GM10266 (cell line): ENCODE results near the gene CREB5.

Experiments used
- DNase-seq: peaks from one replicate; pipeline ENCODE4 v3.0.0; 2012; ENCODE audit errors: extremely low spot score
- TF ChIP-seq, protein P1 (sequence below): IDR thresholded peaks from 2 replicates; pipeline ENCODE4 v1.5.1; 2012; ENCODE audit warnings: mild to moderate bottlenecking, low read depth; ENCODE audit not compliant: control insufficient read depth, insufficient read depth; ENCODE audit errors: missing control alignments

Gene CREB5

DNA sequence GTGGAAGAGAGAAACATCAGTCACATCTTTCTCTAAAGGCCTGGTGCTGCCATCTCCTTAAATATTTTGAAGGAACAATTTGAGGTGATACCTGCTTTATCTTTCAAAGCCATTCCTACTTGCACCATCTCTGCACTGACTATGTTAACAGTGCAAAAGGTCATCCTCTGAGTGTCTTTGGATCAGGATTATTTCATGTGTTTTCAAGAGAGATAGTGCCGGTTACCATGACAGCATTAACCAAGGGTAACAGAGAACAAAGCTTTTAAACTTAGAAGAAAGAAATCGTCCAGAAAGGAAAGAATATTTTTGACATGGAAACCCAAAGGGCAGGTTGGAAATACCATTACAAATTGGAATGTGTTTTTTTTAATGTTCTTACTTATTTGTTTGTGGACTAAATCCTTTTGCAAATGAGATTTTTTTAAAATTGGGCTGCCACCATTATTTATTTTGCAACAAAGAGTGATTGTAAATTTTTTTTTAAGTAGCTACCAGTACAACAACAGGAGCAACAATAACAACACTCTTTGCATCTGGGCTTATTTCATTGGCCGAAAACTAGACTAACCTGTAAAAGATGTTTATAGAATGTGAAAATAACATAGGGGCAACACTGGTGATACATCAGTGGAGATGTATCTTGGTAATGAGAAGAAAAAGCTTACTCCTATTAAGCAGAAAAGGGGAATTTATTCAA, 234.2 kb downstream of the CREB5 start:
- TF ChIP-seq, protein P1, sequence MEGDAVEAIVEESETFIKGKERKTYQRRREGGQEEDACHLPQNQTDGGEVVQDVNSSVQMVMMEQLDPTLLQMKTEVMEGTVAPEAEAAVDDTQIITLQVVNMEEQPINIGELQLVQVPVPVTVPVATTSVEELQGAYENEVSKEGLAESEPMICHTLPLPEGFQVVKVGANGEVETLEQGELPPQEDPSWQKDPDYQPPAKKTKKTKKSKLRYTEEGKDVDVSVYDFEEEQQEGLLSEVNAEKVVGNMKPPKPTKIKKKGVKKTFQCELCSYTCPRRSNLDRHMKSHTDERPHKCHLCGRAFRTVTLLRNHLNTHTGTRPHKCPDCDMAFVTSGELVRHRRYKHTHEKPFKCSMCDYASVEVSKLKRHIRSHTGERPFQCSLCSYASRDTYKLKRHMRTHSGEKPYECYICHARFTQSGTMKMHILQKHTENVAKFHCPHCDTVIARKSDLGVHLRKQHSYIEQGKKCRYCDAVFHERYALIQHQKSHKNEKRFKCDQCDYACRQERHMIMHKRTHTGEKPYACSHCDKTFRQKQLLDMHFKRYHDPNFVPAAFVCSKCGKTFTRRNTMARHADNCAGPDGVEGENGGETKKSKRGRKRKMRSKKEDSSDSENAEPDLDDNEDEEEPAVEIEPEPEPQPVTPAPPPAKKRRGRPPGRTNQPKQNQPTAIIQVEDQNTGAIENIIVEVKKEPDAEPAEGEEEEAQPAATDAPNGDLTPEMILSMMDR: no peak
- no peak for DNase-seq

DNA sequence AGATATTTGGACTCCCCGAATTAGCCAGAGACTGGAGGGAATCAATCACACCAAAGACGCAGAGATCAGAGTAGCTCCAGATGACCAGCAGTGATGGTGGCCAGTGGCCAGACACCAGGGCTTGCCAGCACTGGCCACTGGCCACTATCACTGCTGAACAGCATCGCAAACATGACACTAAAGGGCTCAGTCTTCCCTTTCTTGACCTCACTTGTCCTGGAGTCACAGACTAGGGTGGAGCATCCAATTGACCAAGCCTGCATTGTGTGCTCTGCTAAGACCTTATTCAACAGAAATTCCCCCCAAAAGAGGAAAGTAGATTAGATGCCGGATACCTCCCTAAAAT, 234.7 kb downstream of the CREB5 start:
- DNase-seq: no peak
- TF ChIP-seq, protein P1: no peak

DNA sequence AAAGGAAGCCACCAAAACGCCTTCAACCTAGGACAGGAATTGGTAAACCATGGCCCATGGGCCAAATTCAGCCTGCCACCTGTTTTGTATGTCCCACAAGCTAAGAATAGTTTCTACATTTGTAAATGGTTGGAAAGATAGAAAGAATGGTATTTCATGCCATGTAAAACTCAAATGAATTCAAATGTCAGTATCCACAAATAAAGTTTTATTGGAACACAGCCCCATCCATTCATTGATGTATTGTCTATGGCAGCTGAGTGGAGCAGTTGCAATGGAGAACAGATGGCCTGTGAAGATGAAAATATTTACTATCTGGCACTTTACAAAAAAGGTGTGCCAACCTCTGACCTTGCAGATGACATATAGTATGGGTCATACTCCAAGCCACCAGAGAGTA, 236.9 kb downstream of the CREB5 start:
- TF ChIP-seq, protein P1: no peak
- DNase-seq: no peak

DNA sequence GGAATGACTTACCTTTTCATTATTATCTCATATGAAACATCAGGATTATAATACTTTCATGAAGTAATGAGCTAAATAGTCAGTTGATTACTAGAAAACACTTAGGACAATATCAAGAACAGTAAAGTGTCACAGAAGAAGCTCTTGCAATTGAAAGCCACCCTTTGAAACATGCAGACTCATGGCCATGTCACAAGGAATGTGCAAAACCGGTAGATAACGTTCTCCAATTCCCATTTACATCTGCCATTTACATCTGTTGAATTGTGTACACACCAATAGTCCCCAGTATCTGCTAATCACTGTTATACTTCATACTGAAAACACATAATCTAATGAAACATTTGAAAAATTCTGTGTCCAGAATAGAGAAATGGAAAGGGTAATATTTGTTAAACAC, 237.5 kb downstream of the CREB5 start:
- TF ChIP-seq, protein P1: no peak
- no peak for DNase-seq

DNA sequence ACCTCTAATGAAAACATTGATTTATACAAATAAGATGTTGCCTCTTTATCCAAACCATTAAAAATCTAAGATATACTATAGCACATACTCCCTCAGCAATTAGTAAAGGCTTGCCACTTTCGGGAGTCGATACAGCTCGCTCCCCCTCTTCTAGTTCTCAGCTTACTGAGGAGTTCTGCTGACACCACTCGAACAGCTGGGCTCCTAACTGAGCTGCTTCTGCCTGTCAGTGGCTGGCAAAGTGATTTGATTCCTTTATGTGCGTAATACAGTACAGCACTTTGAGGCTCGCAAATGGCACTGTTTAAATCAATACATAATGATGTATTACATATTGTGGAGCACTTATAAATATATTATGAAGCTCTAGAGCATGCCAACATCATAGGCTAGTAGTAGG, 241.8 kb downstream of the CREB5 start:
- TF ChIP-seq, protein P1: no peak
- DNase-seq: no peak

DNA sequence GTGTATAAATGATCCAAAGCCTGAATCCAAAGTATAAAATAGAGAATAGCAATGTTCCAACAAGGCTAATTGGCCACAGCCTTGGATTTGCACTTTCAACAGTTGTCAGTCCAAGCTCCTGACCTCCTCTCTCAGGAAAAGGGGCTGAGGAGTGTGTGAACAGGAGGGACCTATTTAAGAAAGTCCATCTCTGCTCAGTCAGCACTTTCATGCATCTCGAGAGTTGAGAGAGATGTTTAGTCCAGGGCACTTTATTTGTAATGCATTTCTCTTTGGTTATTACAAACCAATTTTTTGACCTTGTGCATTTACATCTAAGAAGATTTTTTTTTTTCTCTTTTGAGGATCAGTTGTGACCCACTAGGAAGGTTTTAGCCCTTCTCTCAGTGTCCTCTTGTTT, 244.2 kb downstream of the CREB5 start:
- TF ChIP-seq, protein P1: no peak

DNA sequence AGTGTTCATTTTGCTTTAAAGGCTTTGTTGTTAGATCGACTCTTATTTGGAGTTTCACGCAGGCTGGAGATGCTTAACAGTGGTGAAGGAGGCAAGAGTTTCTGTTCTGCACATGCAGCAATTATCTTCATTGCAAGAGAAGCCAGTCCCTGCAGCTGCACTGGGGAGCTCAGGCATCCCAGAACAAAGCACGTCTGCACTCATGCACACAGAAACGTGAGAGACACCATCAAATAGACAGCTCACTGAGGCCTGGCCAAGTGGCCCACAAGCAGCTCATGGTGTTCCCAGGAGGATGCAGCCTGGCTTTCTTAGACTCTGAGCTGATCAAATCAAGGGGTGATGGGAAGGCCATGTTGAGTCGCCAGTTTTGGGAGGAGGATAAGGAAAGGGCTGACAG, 246.1 kb downstream of the CREB5 start:
- no peak for DNase-seq
- TF ChIP-seq, protein P1: no peak

More for the DNA sequence above, 244.2 kb downstream of the CREB5 start:
- no peak for DNase-seq
